ENCODE data around the gene CDC42BPG.

Gene CDC42BPG

DNA sequence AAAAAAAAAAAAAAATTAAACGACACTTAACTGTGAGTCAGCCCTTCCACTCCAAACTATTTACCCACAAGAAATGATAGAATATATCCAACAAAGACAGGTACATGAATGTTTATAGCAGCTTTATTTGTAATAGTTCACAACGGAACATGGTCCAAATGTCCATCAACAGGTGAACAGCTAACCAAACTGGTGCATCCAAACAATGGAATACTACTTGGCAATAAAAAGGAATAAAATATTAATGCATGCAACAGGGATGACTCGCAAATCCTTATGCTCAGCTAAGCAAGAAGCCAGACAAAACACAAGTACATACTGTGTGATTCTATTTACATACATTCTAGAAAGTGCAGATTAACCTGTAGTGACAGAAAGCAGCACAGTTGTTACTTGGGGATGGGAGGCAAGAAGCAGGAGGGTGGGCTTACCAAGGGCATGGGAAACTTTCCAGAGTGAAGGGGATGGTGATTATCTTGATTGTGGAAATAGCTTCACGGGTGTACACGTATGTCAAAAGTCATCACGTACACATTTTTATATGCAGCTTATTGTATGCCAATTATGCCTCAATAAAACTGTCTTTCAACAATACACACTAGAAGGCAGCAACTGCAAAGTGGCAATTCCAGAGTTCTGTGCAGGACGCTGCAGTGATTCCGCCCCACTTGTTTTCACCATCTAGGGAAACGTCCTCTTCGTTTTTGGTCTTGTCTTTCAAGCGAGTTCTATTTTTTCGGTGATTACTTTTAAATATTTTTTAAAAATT, 59.5 kb downstream of the CDC42BPG start:
- DNase-seq: no peak

DNA sequence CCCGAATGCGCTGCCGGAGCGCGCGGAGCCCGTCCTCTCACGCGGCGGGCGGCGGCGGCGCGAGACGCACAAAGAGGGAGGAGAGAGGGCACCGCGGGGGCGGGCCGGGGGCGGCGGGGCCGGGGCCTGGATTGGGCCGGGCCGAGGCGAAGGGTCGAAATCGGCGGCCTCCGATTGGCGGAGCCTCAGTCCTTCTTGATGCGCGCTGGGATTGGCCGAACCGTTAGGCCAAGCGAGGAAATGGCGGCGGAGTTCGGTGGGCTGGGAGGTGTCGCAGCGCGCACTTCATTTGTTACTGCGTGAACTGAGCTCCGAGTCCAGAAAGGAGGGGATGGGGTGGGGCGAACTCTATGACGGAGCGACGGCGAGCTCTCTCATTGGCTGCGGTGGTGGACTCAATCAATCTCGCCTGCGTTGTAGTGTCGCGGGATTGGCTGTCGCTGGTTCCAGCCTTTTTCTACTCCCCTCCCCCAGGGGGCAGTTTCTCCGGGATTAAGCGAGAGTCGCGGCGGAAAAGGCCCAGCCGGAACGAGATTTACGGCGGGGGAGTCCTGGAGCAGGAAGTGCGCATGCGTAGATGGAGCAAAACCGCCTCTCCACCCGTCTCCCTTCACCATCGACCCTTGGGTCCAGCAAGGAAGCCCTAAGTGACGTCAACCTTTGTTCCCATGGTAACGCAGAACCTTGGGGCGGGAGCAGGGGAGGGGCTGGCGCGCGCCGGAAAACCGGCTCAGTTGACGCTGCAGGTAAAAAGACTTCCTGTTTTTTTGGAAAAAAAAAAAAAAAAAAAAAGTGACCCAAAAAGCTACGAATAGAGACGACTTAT, 65.8 kb downstream of the CDC42BPG start, which contains the start of gene SF1:
SF1 (minus strand) TSS at position 70 of the 826 bp plus-strand sequence. CDS start 150 bp downstream, outside the sequence.
- DNase-seq: peak; percentile 98

DNA sequence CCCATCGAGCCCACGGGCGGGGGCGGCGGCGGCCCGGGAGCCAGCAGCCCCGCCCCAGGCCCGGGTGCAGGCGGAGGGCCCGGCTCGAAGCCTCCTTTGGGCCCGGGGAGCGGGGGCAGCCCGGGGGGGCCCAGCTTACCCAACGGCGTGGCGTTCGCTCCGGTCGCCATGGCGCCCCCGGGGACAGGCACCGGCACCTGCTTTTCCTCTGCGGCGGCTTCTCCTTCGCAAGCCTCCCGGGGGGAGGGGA, 66.3 kb downstream of the CDC42BPG start:
- DNase-seq: no peak

DNA sequence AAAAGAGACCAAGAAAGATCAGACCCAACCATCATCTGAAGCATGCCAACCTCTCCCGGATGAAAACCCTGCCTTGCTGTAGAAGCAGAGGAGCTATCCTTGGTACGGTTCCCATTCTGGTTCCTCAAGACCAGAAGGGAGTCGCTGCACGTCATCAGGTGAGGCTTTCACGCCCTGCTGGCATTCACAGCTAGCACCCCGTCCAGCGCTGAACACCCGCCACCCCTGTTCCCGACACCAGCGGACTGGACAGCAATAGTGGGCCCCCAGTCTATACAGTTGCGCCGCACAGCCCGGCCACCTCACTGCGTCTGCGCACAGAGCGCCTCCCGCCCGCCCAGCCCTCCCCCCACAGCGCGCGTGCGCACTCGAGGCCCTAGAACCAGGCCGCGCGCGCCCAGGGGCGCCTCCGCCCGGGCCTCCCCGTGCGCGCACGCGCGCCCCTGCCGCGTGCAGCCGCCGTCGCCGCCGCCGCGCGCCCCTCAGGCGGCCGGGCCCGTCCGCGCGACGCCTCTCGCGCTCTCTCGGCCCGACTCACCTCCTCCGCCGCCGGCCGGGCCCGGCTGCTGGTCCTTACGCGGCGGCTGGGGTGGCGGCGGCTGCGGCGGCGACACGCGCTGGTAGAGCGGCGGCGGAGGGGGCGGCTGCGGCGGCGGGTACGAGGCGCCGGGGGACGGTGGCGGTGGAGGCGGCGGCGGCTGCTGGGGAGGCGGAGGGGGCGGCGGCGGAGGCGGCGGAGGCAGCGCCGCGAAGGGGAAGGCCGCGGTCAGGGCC, 66.8 kb downstream of the CDC42BPG start:
- DNase-seq: peak; percentile 68 to 71

DNA sequence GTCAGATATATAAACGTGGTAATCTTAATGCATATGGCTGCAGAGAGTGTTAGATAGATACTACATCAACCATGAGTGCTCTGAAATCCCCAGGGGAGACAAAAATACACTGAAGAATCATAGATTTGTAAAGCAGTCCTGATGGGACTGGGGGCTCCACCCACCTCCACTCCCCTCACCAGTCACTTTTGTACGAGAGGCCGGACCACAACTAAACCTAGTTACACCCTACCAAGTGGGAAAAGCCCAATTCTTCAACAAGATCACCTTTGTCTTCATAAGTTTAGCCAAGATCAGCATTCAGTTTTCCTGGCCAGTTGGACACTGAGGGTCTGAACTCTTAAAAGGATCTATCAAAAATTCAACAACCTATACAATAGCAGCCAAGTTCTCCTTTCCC, 67.6 kb downstream of the CDC42BPG start:
- no peak for DNase-seq

DNA sequence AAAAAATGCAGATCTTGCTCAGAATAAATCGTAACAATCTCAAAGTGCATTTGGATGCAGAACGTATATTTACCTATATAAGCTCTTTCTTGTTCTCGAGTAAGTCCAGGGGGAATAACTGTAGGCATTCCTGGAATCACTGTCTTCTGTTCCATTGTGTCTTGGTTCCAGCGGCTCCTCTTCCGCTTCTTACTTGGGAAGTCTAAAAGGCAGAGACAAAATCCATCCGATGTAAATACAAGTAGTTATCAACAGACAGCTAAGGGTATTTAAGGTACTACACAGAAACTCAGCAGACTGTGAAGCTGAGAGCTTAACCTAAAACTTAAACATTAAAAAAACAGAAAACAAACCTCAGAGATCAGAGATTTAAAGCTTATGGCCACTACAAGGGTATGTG, 68.0 kb downstream of the CDC42BPG start:
- no peak for DNase-seq

DNA sequence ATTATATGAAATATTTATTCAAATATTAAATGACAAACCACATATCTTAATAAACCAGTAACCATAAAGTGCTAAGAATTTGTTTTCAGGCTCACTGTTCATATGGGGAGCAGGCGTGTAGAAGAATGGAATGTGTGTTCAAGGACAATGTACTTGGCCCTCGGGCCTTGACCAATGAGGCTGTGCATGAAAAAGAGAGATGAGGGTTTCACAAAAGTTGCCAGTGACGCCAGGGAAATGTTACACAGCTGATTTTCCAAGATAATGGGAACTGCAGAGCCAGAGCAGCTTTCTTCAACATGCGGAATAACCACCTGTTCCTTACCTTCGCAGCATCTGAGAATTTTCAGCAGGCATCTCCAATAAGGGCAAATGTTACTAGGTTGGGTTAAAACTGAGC, 70.3 kb downstream of the CDC42BPG start:
- DNase-seq: no peak
